SK-N-SH (cell line): Measurements from ENCODE around the gene WWTR1. TPM values are rescaled to one million over a fixed set of nuclear protein-coding genes. Genes with fewer than 3 reads are reported as not detected.

ENCODE experiments used
- CTCF ChIA-PET: fragments of 300-600, 350-600 bp; formaldehyde crosslinking; extraction: SDS; loops from one replicate; lab custom pipeline; 2021; lab: Yijun Ruan, JAX
- POLR2A ChIA-PET: fragments of 350-600 bp; sonication (Branson Sonifier 250); formaldehyde crosslinking; extraction: SDS; loops from one replicate; lab custom pipeline; 2020; ENCODE audit warnings: antibody characterized with exemption, inconsistent platforms; lab: Yijun Ruan, JAX
- DNase-seq: peaks from one replicate; pipeline ENCODE4 v3.0.0; 2012
- H2AFZ ChIP-seq: fragments of 200-600 bp; sonication (generic); 2 replicates; pipeline ENCODE4 v1.8.1; 2016; ENCODE audit warnings: antibody characterized with exemption, mild to moderate bottlenecking, low read depth
- H3F3A ChIP-seq: fragments of 200-600 bp; sonication (generic); replicated peaks from 2 replicates; pipeline ENCODE3; 2016; ENCODE audit warnings: antibody characterized with exemption, mild to moderate bottlenecking; ENCODE audit not compliant: insufficient read depth
- H3K27ac ChIP-seq, 2 experiments: fragments of 200-500 bp in 1 of 2; fragments of 200-600 bp in 1 of 2; sonication (Bioruptor generic) in 1 of 2; sonication (generic), shearing (Covaris generic) in 1 of 2; 2 replicates each; pipeline versions ENCODE4 v1.5.1 to v1.6.1; 2014 to 2016; ENCODE audit warnings: low read depth in 2 of 2, inconsistent platforms in 1 of 2, low read length in 1 of 2, mild to moderate bottlenecking in 1 of 2, mixed read lengths in 1 of 2
- H3K27me3 ChIP-seq: fragments of 200-600 bp; sonication (generic), shearing (Covaris generic); 2 replicates; pipeline ENCODE4 v1.6.1; 2016; ENCODE audit warnings: mixed run types; ENCODE audit not compliant: insufficient read depth
- H3K36me3 ChIP-seq, 2 experiments: fragments of 200-500 bp in 1 of 2; fragments of 200-600 bp in 1 of 2; sonication (Bioruptor generic) in 1 of 2; sonication (generic) in 1 of 2; replicated peaks in 1 of 2; 2 replicates each; pipeline versions ENCODE3 to v1.5.1; 2014 to 2016; ENCODE audit warnings: low read length in 1 of 2, mild to moderate bottlenecking in 1 of 2; ENCODE audit not compliant: insufficient read depth in 2 of 2, control insufficient read depth in 1 of 2
- H3K4me1 ChIP-seq, 2 experiments: fragments of 200-500 bp in 1 of 2; fragments of 200-600 bp in 1 of 2; sonication (Bioruptor generic) in 1 of 2; sonication (generic), shearing (Covaris generic) in 1 of 2; 2 replicates each; pipeline versions ENCODE4 v1.5.1 to v1.6.1; 2014 to 2016; ENCODE audit warnings: low read depth in 1 of 2, low read length in 1 of 2, mixed run types in 1 of 2; ENCODE audit not compliant: insufficient read depth in 2 of 2, control insufficient read depth in 1 of 2
- H3K4me2 ChIP-seq: fragments of 200-600 bp; sonication (generic), shearing (Covaris generic); 2 replicates; pipeline ENCODE4 v1.6.1; 2017; ENCODE audit warnings: mixed run types
- H3K4me3 ChIP-seq, 2 experiments: fragments of 200-500 bp in 1 of 2; fragments of 200-600 bp in 1 of 2; sonication (Bioruptor generic) in 1 of 2; sonication (generic), shearing (Covaris generic) in 1 of 2; 2 replicates each; pipeline versions ENCODE4 v1.5.1 to v1.8.1; 2014 to 2016; ENCODE audit warnings: low read depth in 2 of 2, inconsistent platforms in 1 of 2, low read length in 1 of 2, mild to moderate bottlenecking in 1 of 2, mixed read lengths in 1 of 2, moderate library complexity in 1 of 2
- H3K79me2 ChIP-seq: fragments of 200-600 bp; sonication (generic); 2 replicates; pipeline ENCODE4 v1.8.1; 2017; ENCODE audit warnings: mild to moderate bottlenecking; ENCODE audit not compliant: insufficient read depth
- H3K9ac ChIP-seq: fragments of 200-600 bp; sonication (generic); 2 replicates; pipeline ENCODE4 v1.6.1; 2017; ENCODE audit warnings: mixed run types
- H3K9me2 ChIP-seq: fragments of 200-600 bp; sonication (generic); 2 replicates; pipeline ENCODE4 v1.6.1; 2017; ENCODE audit warnings: mixed run types
- H3K9me3 ChIP-seq: fragments of 200-600 bp; sonication (generic); 2 replicates; pipeline ENCODE4 v1.6.1; 2017; ENCODE audit warnings: mixed run types, mild to moderate bottlenecking, moderate library complexity
- H4K20me1 ChIP-seq: fragments of 200-600 bp; sonication (generic); 2 replicates; pipeline ENCODE4 v1.6.1; 2017; ENCODE audit warnings: mild to moderate bottlenecking, mixed run types; ENCODE audit not compliant: insufficient read depth
- CTCF ChIP-seq: fragments of 200-600 bp; sonication (generic); IDR thresholded peaks from 2 replicates; pipeline ENCODE4 v1.6.1; 2017; ENCODE audit warnings: antibody characterized with exemption, mild to moderate bottlenecking, moderate library complexity
- FOXJ3 ChIP-seq: sonication (generic); formaldehyde crosslinking; IDR thresholded peaks from 2 replicates; pipeline ENCODE4 v1.5.1; 2020; ENCODE audit warnings: mild to moderate bottlenecking, missing genetic modification reagents
- FOXM1 ChIP-seq: IDR thresholded peaks from 2 replicates; pipeline ENCODE4 v1.4.0; 2012; ENCODE audit warnings: low read depth, mild to moderate bottlenecking
- GATA2 ChIP-seq: sonication (generic); formaldehyde crosslinking; IDR thresholded peaks from 2 replicates; pipeline ENCODE4 v1.5.0; 2020; ENCODE audit warnings: mild to moderate bottlenecking, missing genetic modification reagents
- JUND ChIP-seq: IDR thresholded peaks from 2 replicates; pipeline ENCODE4 v1.4.0; 2012
- MAX ChIP-seq: IDR thresholded peaks from 2 replicates; pipeline ENCODE4 v1.4.0; 2012; ENCODE audit warnings: low read depth
- MEF2A ChIP-seq: IDR thresholded peaks from 2 replicates; pipeline ENCODE4 v1.4.0; 2012; ENCODE audit warnings: low read depth, borderline replicate concordance
- MXI1 ChIP-seq: IDR thresholded peaks from 2 replicates; pipeline ENCODE4 v1.6.1; 2012; ENCODE audit warnings: mild to moderate bottlenecking, low read depth, low read length, improper control_type of control experiment
- NRF1 ChIP-seq: IDR thresholded peaks from 2 replicates; pipeline ENCODE4 v1.6.1; 2012; ENCODE audit warnings: low read depth, mild to moderate bottlenecking, low read length
- PBX3 ChIP-seq: IDR thresholded peaks from 2 replicates; pipeline ENCODE4; 2012
- POLR2AphosphoS5 ChIP-seq: IDR thresholded peaks from 2 replicates; pipeline ENCODE4 v1.6.1; 2012; ENCODE audit warnings: low read depth, low read length
- RAD21 ChIP-seq: IDR thresholded peaks from 2 replicates; pipeline ENCODE4 v1.6.1; 2012; ENCODE audit warnings: mild to moderate bottlenecking, low read length
- RCOR1 ChIP-seq: fragments of 150-350 bp; IDR thresholded peaks from 2 replicates; pipeline ENCODE4 v1.6.1; 2017; ENCODE audit warnings: antibody characterized with exemption, low read length
- TCF12 ChIP-seq: IDR thresholded peaks from 2 replicates; pipeline ENCODE4 v1.4.0; 2012
- TEAD4 ChIP-seq: IDR thresholded peaks from 2 replicates; pipeline ENCODE4 v1.4.0; 2012; ENCODE audit warnings: mild to moderate bottlenecking, borderline replicate concordance; ENCODE audit not compliant: insufficient read depth
- WGBS: methylation state at CpG from one replicate; pipeline ENCODE4 v1.1.6; 2017; ENCODE audit warnings: low lambda C conversion rate; 5-methylcytosine and 5-hydroxymethylcytosine counted together
- polyA plus RNA-seq, 3 experiments: library from polyadenylated mRNA; depleted of rRNA; stranded (reverse); fragments of >200 nt; gene quantifications; 2 replicates each; pipeline ENCODE4 v1.2.3, GENCODE V29; 2012
- TF ChIP-seq, protein P1 (sequence below): IDR thresholded peaks from 2 replicates; pipeline ENCODE4 v1.6.1; 2012; ENCODE audit warnings: mild to moderate bottlenecking, low read depth, low read length, moderate library complexity
- TF ChIP-seq, protein P2 (sequence below): fragments of 150-350 bp; IDR thresholded peaks from 2 replicates; pipeline ENCODE4 v1.6.1; 2017; ENCODE audit warnings: antibody characterized with exemption, low read length, low read depth, borderline replicate concordance
- TF ChIP-seq, protein P3 (sequence below): IDR thresholded peaks from 2 replicates; pipeline ENCODE4 v1.4.0; 2012; ENCODE audit warnings: low read depth, borderline replicate concordance

WWTR1 gene
- polyA plus RNA-seq, 1 of the 3 experiments (the other 2 are of a cell fraction), result 60.6 TPM

DNA sequence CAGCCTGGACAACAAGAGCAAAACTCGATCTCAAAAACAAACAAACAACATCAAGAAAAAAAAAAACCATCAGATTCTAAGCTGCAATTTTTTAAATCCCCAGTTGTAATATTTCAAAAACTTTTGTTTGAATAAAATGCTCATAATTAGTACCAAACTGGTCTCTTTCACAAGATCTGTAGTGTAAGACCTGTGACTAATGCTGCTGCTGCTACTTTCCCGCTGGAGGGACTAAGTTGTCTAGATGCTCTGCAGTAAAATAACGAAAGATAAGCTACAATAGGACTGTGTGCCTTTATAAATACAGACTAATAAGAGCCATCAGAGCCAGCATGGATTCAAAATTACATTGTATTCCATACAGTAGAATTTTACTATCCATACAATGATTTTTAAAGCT, 137.9 kb downstream of the WWTR1 start:
- no peaks in the 10 kb centered on the region for H4K20me1 ChIP-seq
- no peak overlapping the region for H3K4me3 ChIP-seq
- H3K27ac ChIP-seq, result no peak overlapping the region
- WGBS, result 97% methylated on average over 3 of the region's 3 CpGs
- TF ChIP-seq TCF12 (no peak), GATA2 (no peak), MEF2A (no peak)
- TF ChIP-seq, all 33 proteins: peak for 0
- H3K9ac ChIP-seq, result no peak overlapping the region
- H3K4me1 ChIP-seq, result no peaks in the 10 kb centered on the region
- H3K9me2 ChIP-seq, result no peaks in the 10 kb centered on the region
- H3K27me3 ChIP-seq, result no peaks in the 10 kb centered on the region
- no peak for DNase-seq
- ChIA-PET CTCF (interaction anchor here (1.1 to 1.8 kb wide), 3 partner anchors 11 to 288 kb away, joined by 7 to 10 read pairs (median 7); no protein-coding TSS in a partner anchor), POLR2A (no interaction called here)
- H3K36me3 ChIP-seq, result peaks cover 26 to 62% of the 10 kb centered on the region in 2 experiments
- H3K9me3 ChIP-seq, result no peaks in the 10 kb centered on the region; the same call in 1 of the 2 replicates
- H3F3A ChIP-seq, result peaks cover 7% of the 10 kb centered on the region
- H3K79me2 ChIP-seq, result no peaks in the 10 kb centered on the region
- no peak overlapping the region for H2AFZ ChIP-seq
- no peak overlapping the region for H3K4me2 ChIP-seq

DNA sequence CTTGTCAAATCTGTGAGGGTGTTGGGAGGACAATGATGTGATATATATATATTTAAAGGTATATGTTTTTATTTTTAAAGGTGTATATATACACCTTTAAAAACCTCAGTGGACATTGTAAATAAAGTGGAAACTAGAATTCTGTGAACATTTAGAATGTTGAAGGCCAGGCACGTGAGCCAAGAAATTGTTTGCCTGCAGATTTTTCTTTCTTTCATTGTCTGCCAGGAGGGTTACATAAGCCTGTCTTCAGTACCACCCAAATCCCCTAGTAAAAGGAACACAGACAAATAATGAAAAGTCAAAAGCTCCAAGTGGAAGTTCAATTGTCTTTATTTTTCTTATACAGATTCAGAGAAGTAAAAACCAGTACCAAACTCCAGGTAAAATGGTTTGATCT, 140.9 kb downstream of the WWTR1 start:
- Histone ChIP-seq H3K9ac (no peak overlapping the region), H3K4me3 (no peak overlapping the region), H3F3A (peaks cover 13% of the 10 kb centered on the region), H2AFZ (no peak overlapping the region), H3K9me3 (no peaks in the 10 kb centered on the region; the same call in 1 of the 2 replicates), H3K4me2 (no peak overlapping the region), H3K9me2 (no peaks in the 10 kb centered on the region), H3K36me3 (peaks cover 20 to 40% of the 10 kb centered on the region in 2 experiments), H3K4me1 (no peaks in the 10 kb centered on the region), H4K20me1 (no peaks in the 10 kb centered on the region), H3K79me2 (no peaks in the 10 kb centered on the region), H3K27me3 (no peaks in the 10 kb centered on the region), H3K27ac (no peak overlapping the region)
- POLR2A ChIA-PET, result no interaction called here
- no peak for DNase-seq
- CTCF ChIA-PET, result interaction anchor here (0.6 to 1.4 kb wide), 3 partner anchors 14 to 291 kb away, joined by 3 to 6 read pairs (median 3); no protein-coding TSS in a partner anchor
- TF ChIP-seq CTCF, result no peak
- TF ChIP-seq MXI1, result no peak
- TF ChIP-seq POLR2AphosphoS5, result no peak
- TF ChIP-seq, protein P1, sequence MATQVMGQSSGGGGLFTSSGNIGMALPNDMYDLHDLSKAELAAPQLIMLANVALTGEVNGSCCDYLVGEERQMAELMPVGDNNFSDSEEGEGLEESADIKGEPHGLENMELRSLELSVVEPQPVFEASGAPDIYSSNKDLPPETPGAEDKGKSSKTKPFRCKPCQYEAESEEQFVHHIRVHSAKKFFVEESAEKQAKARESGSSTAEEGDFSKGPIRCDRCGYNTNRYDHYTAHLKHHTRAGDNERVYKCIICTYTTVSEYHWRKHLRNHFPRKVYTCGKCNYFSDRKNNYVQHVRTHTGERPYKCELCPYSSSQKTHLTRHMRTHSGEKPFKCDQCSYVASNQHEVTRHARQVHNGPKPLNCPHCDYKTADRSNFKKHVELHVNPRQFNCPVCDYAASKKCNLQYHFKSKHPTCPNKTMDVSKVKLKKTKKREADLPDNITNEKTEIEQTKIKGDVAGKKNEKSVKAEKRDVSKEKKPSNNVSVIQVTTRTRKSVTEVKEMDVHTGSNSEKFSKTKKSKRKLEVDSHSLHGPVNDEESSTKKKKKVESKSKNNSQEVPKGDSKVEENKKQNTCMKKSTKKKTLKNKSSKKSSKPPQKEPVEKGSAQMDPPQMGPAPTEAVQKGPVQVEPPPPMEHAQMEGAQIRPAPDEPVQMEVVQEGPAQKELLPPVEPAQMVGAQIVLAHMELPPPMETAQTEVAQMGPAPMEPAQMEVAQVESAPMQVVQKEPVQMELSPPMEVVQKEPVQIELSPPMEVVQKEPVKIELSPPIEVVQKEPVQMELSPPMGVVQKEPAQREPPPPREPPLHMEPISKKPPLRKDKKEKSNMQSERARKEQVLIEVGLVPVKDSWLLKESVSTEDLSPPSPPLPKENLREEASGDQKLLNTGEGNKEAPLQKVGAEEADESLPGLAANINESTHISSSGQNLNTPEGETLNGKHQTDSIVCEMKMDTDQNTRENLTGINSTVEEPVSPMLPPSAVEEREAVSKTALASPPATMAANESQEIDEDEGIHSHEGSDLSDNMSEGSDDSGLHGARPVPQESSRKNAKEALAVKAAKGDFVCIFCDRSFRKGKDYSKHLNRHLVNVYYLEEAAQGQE, result no peak
- no peak for TF ChIP-seq RAD21
- no peak for TF ChIP-seq JUND
- TF ChIP-seq NRF1, result no peak
- TF ChIP-seq PBX3, result no peak
- TF ChIP-seq, protein P2, sequence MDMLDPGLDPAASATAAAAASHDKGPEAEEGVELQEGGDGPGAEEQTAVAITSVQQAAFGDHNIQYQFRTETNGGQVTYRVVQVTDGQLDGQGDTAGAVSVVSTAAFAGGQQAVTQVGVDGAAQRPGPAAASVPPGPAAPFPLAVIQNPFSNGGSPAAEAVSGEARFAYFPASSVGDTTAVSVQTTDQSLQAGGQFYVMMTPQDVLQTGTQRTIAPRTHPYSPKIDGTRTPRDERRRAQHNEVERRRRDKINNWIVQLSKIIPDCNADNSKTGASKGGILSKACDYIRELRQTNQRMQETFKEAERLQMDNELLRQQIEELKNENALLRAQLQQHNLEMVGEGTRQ, result no peak
- TF ChIP-seq FOXM1, result no peak
- no peak for TF ChIP-seq TCF12
- TF ChIP-seq TEAD4, result no peak
- TF ChIP-seq, protein P3, sequence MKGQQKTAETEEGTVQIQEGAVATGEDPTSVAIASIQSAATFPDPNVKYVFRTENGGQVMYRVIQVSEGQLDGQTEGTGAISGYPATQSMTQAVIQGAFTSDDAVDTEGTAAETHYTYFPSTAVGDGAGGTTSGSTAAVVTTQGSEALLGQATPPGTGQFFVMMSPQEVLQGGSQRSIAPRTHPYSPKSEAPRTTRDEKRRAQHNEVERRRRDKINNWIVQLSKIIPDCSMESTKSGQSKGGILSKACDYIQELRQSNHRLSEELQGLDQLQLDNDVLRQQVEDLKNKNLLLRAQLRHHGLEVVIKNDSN, result no peak
- no peak for TF ChIP-seq MAX
- no peak for TF ChIP-seq FOXJ3
- no peak for TF ChIP-seq RCOR1
- TF ChIP-seq MEF2A, result no peak
- WGBS, result 83% methylated on average over 1 of the region's 1 CpG
